ENCODE data around the gene SNX22. TPM values are rescaled to one million over a fixed set of nuclear protein-coding genes. Genes with fewer than 3 reads are reported as not detected.

SNX22 gene
- under 1 TPM; 0.82 to 0.93 TPM for total RNA-seq

GRCh38 chr15:64151727-64152506 is at the start of gene SNX22:
TSS of gene SNX22 (plus strand) at chr15:64151731. CDS start at chr15:64151776, 45 bp downstream.

GRCh38 chr15:64162869-64163658 is 11.5 kb downstream of the SNX22 start, which contains the start of gene PPIB:
TSS of gene PPIB (minus strand) at chr15:64163022. CDS start at chr15:64162986, 36 bp downstream.

Other genes with a start within 250 kb of the SNX22 start
- gene DAPK2, start 105.2 kb upstream of the SNX22 start, total RNA-seq = under 1 TPM; 0.33 to 0.77 TPM
- gene CIAO2A, start 57.9 kb upstream of the SNX22 start, total RNA-seq = 10 to 100 TPM; 58.1 to 62.5 TPM
- 100 to 1,000 TPM; 136 to 139 TPM for gene SNX1, start 55.7 kb upstream of the SNX22 start, total RNA-seq
- gene PPIB, start 11.3 kb downstream of the SNX22 start, total RNA-seq = 100 to 1,000 TPM; 359 to 370 TPM
- 10 to 100 TPM; 21.9 to 22.8 TPM for gene CSNK1G1, start 204.4 kb downstream of the SNX22 start, total RNA-seq
- 10 to 100 TPM; 83.1 to 88.6 TPM for gene PCLAF, start 229.7 kb downstream of the SNX22 start, total RNA-seq
- 10 to 100 TPM; 22.9 to 28.1 TPM for gene TRIP4, start 236.1 kb downstream of the SNX22 start, total RNA-seq